GM19452 (cell line): ENCODE measurements around the gene SOWAHB.

Experiments
- ATAC-seq: cut with Tn5 transposase; IDR thresholded peaks from one replicate; pipeline ENCODE4 v1.9.1; 2021; ENCODE audit not compliant: unreplicated experiment

Gene SOWAHB

DNA sequence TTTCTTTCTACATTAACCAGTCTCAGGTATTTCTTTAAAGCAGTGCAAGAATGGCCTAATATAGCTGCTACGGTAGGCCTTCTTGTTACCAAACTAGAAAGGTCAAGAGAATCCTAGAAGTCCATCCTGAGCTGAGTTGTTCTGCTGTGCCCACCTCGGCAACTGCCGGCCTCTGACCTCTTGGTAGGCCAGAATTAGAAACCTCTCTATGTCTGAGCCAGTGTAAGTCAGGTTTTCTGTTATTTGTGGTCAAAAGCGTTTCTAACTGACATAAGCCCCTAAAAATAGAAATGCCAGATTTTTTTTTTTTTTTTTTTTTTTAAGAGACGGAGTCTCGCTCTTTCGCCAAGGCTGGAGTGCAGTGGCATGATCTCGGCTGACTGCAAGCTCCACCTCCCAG, 43.1 kb downstream of the SOWAHB start:
- ATAC-seq = no peak

DNA sequence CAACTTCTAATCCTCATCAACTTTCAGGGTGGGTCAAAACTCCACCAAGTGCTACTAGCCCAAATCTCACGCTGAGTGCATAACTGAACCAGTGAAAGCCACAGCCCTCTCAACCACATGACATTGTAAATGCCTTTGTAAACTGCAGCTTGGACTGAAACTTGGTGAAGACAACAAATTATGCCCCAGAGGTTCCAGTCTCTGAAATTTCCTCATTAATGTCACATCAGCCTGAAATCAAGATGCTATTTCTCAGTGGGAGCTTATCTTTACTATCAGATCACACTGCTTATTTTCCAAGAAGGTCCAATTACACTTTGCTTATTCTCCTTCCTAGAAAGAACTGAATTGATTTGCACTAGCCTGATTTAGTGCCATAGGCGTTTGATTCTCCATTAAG, 46.6 kb downstream of the SOWAHB start:
- no peak for ATAC-seq

- no peak for ATAC-seq
These were observed 47.9 kb downstream of the SOWAHB start for GRCh38 chr4:76850010-76850441.
